Measurements from ENCODE around the gene PCDHGA1.

- TF ChIP-seq CTCF (IDR thresholded peaks at IDR 0.05) (no peak), POLR2A (IDR thresholded peaks at IDR 0.05) (no peak)
Measured at GRCh38 chr5:141547488-141547887, 217.2 kb downstream of the PCDHGA1 start.

Data from body of pancreas (tissue), 4 donors.